ENCODE data around the gene CNKSR2.
"Not testable (repeated sequence)": the region's sequence is repeated elsewhere in the genome, so short reads cannot be mapped to it uniquely, and the experiment has no call there.

Gene CNKSR2

GRCh38 chrX:21457718-21458117, 83.5 kb downstream of the CNKSR2 start:
- TF ChIP-seq POLR2A (IDR thresholded peaks at IDR 0.05; ENCODE audit: low read depth, low read length) (no peak), POLR2AphosphoS5 (IDR thresholded peaks at IDR 0.05; ENCODE audit: low read depth, low read length) (no peak), TAF1 (IDR thresholded peaks at IDR 0.05; ENCODE audit: borderline replicate concordance, low read depth, low read length) (no peak)
- FAIRE-seq (no peak), DNase-seq (ENCODE audit: insufficient read length) (no peak)

DNA sequence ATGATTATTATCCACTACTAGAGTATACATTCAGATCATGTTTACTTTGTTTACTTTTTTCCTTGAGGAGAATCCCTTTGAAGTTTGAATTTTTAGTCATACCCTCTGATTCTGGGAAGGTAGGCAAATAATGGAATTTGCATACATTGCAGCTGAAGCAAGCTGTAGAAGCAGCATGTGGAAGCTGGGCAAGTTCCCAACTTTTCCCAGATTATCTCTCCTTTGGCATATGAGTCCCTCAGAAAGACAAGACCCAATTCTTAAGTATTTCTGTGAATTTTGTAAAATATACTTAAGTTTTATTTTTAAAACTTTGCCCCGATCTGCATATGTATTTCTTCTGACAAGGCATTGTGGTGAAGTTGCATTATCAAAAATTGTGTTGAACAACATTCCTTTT, 94.9 kb downstream of the CNKSR2 start:
- DNase-seq (ENCODE audit: insufficient read length) (no peak), FAIRE-seq (no peak)
- TF ChIP-seq POLR2AphosphoS5 (IDR thresholded peaks at IDR 0.05; ENCODE audit: low read depth, low read length): no peak

GRCh38 chrX:21476909-21477308, 102.7 kb downstream of the CNKSR2 start:
- DNase-seq (ENCODE audit: insufficient read length) (no peak), FAIRE-seq (no peak)
- TF ChIP-seq POLR2AphosphoS5 (IDR thresholded peaks at IDR 0.05; ENCODE audit: low read depth, low read length) (no peak), TAF1 (IDR thresholded peaks at IDR 0.05; ENCODE audit: borderline replicate concordance, low read depth, low read length) (no peak), POLR2A (IDR thresholded peaks at IDR 0.05; ENCODE audit: low read depth, low read length) (no peak)

DNA sequence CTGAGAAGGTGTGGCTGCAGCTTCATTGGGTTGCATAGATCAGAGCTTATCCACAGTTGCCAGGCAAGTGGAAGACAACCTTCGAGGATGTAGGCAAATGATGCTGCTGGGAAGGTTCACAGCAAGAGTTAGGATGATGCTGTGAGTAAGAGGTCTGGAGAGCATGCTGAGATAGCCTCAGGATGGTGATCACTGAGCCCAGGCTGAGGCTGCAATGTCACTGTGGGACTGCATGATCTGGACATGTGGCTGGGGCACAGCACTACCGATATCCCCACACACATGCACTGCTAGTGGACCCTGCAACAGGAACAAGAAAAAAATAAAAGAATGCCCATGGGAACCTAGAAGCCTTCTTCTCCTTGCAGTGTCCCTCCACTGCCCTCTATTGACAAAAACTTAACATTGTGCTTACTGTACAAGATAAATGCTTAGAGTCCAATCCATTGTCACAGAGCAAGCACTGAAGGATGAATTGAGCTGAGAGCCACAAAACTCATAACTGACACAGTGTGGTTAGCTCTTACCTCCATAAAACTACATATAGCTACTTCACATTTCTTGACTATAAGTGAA, 105.6 kb downstream of the CNKSR2 start:
- TF ChIP-seq POLR2AphosphoS5 (IDR thresholded peaks at IDR 0.05; ENCODE audit: low read depth, low read length) (no peak), TAF1 (IDR thresholded peaks at IDR 0.05; ENCODE audit: borderline replicate concordance, low read depth, low read length) (no peak), POLR2A (IDR thresholded peaks at IDR 0.05; ENCODE audit: low read depth, low read length) (no peak)
- peak; percentile 69 for FAIRE-seq

DNA sequence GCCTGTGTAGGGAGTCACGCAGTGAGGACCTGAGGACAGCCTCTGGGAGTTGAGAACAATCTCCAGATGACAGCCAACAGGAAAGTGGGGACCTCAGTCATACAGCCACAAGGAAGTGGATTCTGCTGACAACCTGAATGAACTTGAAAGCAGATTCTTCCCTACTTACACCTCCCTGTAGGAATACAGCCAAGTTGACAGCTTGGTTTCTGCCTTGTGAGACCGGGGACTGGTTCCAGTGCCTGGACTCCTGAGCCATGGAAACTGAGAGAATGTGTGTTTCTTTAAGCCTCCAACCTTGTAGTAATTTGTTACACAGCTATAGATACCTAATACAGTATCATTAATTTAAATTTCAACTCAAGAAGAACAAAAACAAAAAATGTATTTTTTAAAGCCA, 107.5 kb downstream of the CNKSR2 start:
- FAIRE-seq (no peak), DNase-seq (ENCODE audit: insufficient read length) (no peak)
- no peak for TF ChIP-seq POLR2A (IDR thresholded peaks at IDR 0.05; ENCODE audit: low read depth, low read length)
- TF ChIP-seq POLR2AphosphoS5 (IDR thresholded peaks at IDR 0.05; ENCODE audit: low read depth, low read length): no peak
- no peak for TF ChIP-seq TAF1 (IDR thresholded peaks at IDR 0.05; ENCODE audit: borderline replicate concordance, low read depth, low read length)

More for the DNA sequence above, 105.6 kb downstream of the CNKSR2 start:
- no peak for DNase-seq (ENCODE audit: insufficient read length)

GRCh38 chrX:21484051-21484450, 109.8 kb downstream of the CNKSR2 start:
- not testable (repeated sequence) for DNase-seq (ENCODE audit: insufficient read length); FAIRE-seq

DNA sequence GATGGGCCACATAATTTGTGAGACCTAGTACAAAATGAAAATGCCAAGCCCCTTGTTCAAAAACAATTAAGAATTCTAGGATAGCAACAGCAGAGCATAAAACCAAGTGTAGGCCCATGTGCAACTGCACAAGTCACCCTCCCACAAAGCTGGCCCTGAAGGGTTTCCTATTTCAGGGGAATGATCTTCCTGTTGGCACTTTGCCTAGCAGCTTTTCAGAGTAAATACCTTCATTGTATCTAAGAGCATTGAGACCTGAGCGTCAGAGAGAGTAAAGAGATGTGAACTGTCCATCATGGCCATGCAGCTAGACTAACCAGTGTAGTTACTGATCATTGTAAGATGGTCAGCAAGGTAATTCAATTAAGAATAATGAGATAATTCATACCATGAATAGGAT, 113.6 kb downstream of the CNKSR2 start:
- FAIRE-seq (no peak), DNase-seq (ENCODE audit: insufficient read length) (no peak)
- no peak for TF ChIP-seq POLR2AphosphoS5 (IDR thresholded peaks at IDR 0.05; ENCODE audit: low read depth, low read length)
- TF ChIP-seq TAF1 (IDR thresholded peaks at IDR 0.05; ENCODE audit: borderline replicate concordance, low read depth, low read length): no peak
- no peak for TF ChIP-seq POLR2A (IDR thresholded peaks at IDR 0.05; ENCODE audit: low read depth, low read length)

GRCh38 chrX:21490341-21490740, 116.1 kb downstream of the CNKSR2 start:
- DNase-seq (ENCODE audit: insufficient read length) (no peak), FAIRE-seq (no peak)
- TF ChIP-seq POLR2AphosphoS5 (IDR thresholded peaks at IDR 0.05; ENCODE audit: low read depth, low read length): no peak
- no peak for TF ChIP-seq TAF1 (IDR thresholded peaks at IDR 0.05; ENCODE audit: borderline replicate concordance, low read depth, low read length)
- TF ChIP-seq POLR2A (IDR thresholded peaks at IDR 0.05; ENCODE audit: low read depth, low read length): no peak

- DNase-seq (ENCODE audit: insufficient read length) (no peak), FAIRE-seq (no peak)
These were observed 119.1 kb downstream of the CNKSR2 start for GRCh38 chrX:21493226-21493830.

GRCh38 chrX:21503593-21503992, 129.4 kb downstream of the CNKSR2 start:
- no peak for DNase-seq (ENCODE audit: insufficient read length)

More at GRCh38 chrX:21493226-21493830, 119.1 kb downstream of the CNKSR2 start:
- no peak for TF ChIP-seq TAF1 (IDR thresholded peaks at IDR 0.05; ENCODE audit: borderline replicate concordance, low read depth, low read length)
- TF ChIP-seq POLR2AphosphoS5 (IDR thresholded peaks at IDR 0.05; ENCODE audit: low read depth, low read length): no peak
- no peak for TF ChIP-seq POLR2A (IDR thresholded peaks at IDR 0.05; ENCODE audit: low read depth, low read length)

GRCh38 chrX:21509912-21510311, 135.7 kb downstream of the CNKSR2 start:
- DNase-seq (ENCODE audit: insufficient read length): no peak
- TF ChIP-seq TAF1 (IDR thresholded peaks at IDR 0.05; ENCODE audit: borderline replicate concordance, low read depth, low read length) (no peak), POLR2A (IDR thresholded peaks at IDR 0.05; ENCODE audit: low read depth, low read length) (no peak), POLR2AphosphoS5 (IDR thresholded peaks at IDR 0.05; ENCODE audit: low read depth, low read length) (no peak)
- no peak for FAIRE-seq

More at GRCh38 chrX:21503593-21503992, 129.4 kb downstream of the CNKSR2 start:
- FAIRE-seq: no peak
- TF ChIP-seq TAF1 (IDR thresholded peaks at IDR 0.05; ENCODE audit: borderline replicate concordance, low read depth, low read length) (no peak), POLR2A (IDR thresholded peaks at IDR 0.05; ENCODE audit: low read depth, low read length) (no peak), POLR2AphosphoS5 (IDR thresholded peaks at IDR 0.05; ENCODE audit: low read depth, low read length) (no peak)

DNA sequence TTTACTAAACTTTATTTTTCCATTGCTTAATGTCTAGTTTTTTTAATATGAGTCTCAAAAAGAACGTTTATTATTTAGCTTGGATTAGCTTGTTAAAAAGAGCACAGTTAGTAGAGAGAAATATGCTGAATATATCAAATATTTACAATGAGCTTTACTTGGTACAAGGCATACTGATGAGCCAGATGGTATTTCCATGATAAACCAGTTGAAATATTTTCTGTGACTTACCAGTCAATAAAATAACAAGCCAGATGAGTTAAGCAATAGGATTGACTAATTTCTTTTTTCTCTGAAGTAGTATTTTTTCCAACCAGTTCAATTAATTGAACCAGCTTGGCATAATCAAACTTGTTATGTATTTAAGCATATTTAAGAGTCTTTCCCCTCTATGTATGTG, 149.8 kb downstream of the CNKSR2 start:
- no peak for DNase-seq (ENCODE audit: insufficient read length)
- TF ChIP-seq TAF1 (IDR thresholded peaks at IDR 0.05; ENCODE audit: borderline replicate concordance, low read depth, low read length) (no peak), POLR2A (IDR thresholded peaks at IDR 0.05; ENCODE audit: low read depth, low read length) (no peak), POLR2AphosphoS5 (IDR thresholded peaks at IDR 0.05; ENCODE audit: low read depth, low read length) (no peak)
- FAIRE-seq: no peak
